Measurements from ENCODE around the gene ZNF274. TPM values are rescaled to one million over a fixed set of nuclear protein-coding genes. Genes with fewer than 3 reads are reported as not detected.

The ZNF274 gene
- total and polyA plus RNA-seq, 2 of the 8 experiments (the other 6 are each of a cell fraction or from before 2014, with no cell fraction given) = 13.3 to 25.1 TPM

- TF ChIP-seq CHD7 (IDR thresholded peaks at IDR 0.05; ENCODE audit: insufficient replicate concordance, low read length) = no peak
- peak; percentile 40 for TF ChIP-seq ASH2L (IDR thresholded peaks at IDR 0.05; ENCODE audit: low read length)
- no peak for TF ChIP-seq EGR1 (IDR thresholded peaks at IDR 0.05; ENCODE audit: borderline replicate concordance, low read depth, low read length)
- no peak for TF ChIP-seq SUZ12 (IDR thresholded peaks at IDR 0.05; ENCODE audit: low read length)
- TF ChIP-seq RBBP5 (IDR thresholded peaks at IDR 0.05; ENCODE audit: borderline replicate concordance, low read depth, low read length) = peak; percentile 77
- TF ChIP-seq FOSL1 (IDR thresholded peaks at IDR 0.05; ENCODE audit: insufficient read depth, low read depth, low read length) = no peak
- peak; percentile 87 for TF ChIP-seq POLR2AphosphoS5 (IDR thresholded peaks at IDR 0.05; ENCODE audit: low read depth, low read length)
- peak in 2 of 3 experiments; percentile 1; a peak in 2 of 4 replicates for TF ChIP-seq CTCF (IDR thresholded peaks at IDR 0.05; ENCODE audit: control extremely low read depth in 1 of 3, insufficient read depth in 1 of 3, low read depth in 1 of 3, low read length in 3 of 3)
These were observed 45.9 kb downstream of the ZNF274 start, which contains the start of gene ZNF544 (continued) for GRCh38 chr19:58228585-58229254.
